ENCODE measurements around the gene CD8B.
"Not testable (repeated sequence)": the region's sequence is repeated elsewhere in the genome, so short reads cannot be mapped to it uniquely, and the experiment has no call there.

CD8B gene

DNA sequence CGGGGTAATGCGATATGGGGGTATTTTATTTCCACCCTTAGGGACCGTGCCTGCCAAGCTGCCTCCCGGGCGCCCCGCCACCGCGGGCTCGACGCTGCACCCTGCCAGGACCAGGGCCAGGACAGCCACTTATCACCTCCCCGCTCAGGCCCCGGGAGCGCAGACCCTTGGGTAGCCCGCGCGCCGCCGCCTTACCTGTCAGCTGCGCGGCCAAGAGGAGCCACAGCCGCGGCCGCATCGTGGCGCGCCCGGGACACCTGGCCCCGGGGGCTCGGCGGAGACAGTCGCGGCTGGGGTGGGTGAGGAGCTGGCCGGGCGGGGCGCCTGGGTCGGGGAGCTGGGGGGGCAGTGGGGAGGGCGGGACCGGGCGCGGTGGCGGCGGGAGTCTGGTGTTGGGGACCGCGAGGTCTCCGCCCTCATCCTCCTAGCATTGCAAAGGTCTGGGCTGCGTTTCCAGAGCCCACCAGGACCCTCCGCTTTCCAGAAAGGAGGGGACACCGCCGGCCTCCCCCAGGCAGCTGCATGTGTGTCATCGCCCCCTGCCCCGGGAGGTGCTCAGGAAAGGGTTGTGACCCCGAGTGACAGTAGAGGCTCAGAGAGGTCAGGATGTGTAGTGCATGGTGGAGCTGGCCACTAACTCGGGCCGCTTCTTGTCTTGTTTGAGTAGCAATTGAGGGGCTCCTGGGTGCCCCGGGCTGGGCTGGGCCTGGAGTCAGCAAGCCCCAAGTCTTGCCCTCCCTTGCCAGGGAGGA, at the start of gene CD8B:
Gene CD8B, minus strand, starts transcription at position 259 of the 752 bp plus-strand sequence. Its CDS starts 21 bp downstream, at position 238.
- not testable (repeated sequence) for DNase-seq (ENCODE audit: low spot score)

DNA sequence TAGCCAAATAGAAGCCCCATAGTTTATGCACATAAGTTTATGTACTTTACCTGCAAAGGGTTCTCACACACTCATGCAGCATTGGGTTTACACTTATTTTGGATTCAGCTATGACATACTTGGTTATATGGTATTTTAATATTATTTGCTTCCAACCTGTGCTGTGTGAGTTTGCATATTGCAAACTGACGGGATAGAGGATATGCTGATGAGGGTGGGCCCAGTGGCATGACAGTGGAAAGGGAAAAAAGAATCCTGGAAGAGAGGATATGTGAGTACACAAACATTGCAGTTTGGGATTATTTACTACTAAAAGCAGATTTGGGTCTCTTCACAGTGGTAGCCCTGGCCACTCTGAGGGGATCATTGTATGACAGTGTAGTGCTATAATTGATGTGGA, 44.2 kb upstream of the CD8B start:
- not testable (repeated sequence) for DNase-seq (ENCODE audit: low spot score)

GRCh38 chr2:86900687-86901086, 39.0 kb upstream of the CD8B start:
- not testable (repeated sequence) for DNase-seq (ENCODE audit: low spot score)

GRCh38 chr2:86886026-86886425, 24.3 kb upstream of the CD8B start:
- DNase-seq (ENCODE audit: low spot score) = not testable (repeated sequence)

- DNase-seq (ENCODE audit: low spot score) = not testable (repeated sequence)
Measured at GRCh38 chr2:86882865-86883264, 21.2 kb upstream of the CD8B start.

DNA sequence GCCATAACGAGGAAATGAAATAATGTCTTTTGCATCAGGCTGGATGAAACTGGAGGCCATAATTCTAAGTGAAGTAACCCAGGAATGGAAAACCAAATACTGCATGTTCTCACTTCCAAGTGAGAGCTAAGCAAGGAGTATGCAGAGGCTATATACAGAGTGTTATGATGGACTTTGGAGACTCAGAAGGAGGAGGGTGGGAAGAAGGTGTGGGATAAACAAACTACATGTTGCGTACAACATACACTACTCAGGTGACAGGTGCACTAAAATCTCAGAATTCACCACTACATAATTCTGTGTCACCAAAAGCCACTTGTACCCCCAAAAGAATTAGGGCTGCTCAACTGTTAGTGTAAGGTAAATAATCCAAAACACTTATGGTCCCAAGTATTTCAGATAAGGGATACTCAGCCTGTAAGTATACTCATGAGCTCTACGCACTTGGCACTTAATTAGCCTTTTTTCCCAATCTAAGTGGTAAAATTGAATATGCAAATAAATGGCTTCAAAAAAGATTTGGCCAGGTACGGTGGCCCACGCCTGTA, 20.5 kb upstream of the CD8B start:
- DNase-seq (ENCODE audit: low spot score) = not testable (repeated sequence)

DNA sequence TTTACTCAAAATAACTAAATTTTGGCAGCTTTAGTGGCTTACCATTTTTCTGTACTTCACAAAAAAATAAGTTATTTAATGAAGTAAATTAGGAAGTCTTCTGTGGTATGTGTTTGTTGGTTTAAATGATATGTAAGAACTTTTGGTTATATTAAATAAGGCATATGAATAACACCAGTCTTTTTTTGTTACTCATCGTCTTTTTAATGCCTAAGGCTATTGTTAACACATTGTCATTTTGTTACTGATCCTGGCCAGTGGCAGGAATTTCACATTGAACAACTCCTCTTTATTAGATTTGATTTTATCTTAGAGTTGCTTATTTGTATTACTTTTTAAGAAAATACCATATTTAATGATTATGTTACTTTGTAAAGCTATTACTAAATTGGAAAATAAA, 17.3 kb upstream of the CD8B start:
- DNase-seq (ENCODE audit: low spot score) = not testable (repeated sequence)

DNA sequence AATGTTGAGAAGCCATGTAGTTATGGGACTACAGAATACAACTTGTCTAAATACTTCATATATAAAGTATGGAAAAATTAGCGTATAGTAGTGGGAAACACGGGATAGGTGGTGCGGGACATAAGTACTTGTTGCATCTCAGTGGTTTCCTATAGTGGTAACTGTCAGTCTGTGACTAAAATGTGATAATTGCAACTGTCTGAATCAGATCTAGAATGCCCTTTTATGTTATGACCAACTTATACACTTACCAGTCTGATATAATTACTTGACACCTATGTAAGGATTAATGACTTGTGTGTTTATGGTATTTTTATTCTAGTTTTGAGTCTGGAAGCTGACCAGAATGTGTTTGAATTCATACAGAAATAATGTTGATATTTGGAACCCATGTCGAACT, 9.3 kb upstream of the CD8B start:
- not testable (repeated sequence) for DNase-seq (ENCODE audit: low spot score)

- DNase-seq (ENCODE audit: low spot score) = not testable (repeated sequence)
Measured at GRCh38 chr2:86868895-86869468, 7.3 kb upstream of the CD8B start.

- not testable (repeated sequence) for DNase-seq (ENCODE audit: low spot score)
Measured at GRCh38 chr2:86862380-86862703, 656 bp upstream of the CD8B start.

DNA sequence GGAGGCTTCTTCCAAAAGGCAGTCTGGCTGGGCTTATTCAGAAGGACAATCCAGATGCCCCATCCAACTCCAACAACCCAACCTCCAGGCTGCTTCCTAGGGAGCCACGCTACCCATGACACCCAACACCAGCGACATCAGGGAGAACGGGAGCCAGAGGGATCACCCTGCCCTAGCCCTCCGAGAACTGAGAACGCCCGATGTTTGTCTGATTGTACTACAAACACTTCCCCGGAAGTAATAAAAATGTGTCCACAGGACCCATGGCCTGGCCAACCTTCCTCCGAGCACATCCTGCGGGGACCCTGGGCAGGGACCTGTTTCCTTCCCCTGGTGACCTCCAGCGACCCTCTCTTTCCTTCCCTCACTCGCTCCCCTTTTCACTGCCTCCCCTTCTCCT, 511 bp downstream of the CD8B start:
- not testable (repeated sequence) for DNase-seq (ENCODE audit: low spot score)

DNA sequence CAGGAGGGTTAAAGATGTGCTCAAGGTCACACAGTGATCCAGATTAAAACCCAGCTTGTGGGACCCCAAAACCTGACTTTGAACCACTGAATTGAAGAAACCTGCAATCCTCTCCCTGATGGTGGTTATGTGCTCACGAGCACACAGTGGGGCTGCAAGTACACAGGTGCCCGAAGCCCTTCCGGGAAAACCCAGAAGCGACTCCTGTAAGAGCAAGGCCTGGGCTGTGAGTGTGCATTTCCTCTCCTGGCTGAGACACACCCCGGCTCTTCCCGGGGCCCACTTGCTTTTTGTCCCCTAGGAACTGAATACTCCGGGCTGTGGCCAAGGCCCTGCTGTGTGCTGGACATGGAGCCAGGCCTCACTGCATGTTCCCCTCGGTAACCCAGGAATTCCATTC, 1.1 kb downstream of the CD8B start:
- not testable (repeated sequence) for DNase-seq (ENCODE audit: low spot score)

- not testable (repeated sequence) for DNase-seq (ENCODE audit: low spot score)
Measured at GRCh38 chr2:86857688-86858087, 4.0 kb downstream of the CD8B start.

- not testable (repeated sequence) for DNase-seq (ENCODE audit: low spot score)
Measured at GRCh38 chr2:86856498-86856897, 5.2 kb downstream of the CD8B start.

- not testable (repeated sequence) for DNase-seq (ENCODE audit: low spot score)
Measured at GRCh38 chr2:86855981-86856380, 5.7 kb downstream of the CD8B start.

DNA sequence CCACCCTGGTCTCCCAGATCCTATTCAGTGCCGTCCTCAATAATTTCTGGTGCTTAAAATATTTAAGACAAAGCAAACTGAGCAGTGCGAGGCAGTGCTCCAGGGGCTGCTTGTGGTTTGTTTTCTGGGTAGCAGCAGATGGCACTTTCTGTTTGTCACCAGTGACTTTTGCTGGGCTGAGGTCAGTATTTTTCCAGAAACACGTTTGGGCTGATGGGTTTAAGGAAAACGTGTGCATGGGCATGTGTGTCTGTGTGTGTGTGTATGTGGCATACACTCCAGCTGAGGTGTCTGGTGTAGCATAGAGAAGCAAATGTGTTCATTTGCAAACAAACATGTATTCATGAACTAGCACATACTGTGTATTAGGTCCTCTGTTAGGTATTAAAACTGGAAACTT, 10.1 kb downstream of the CD8B start:
- DNase-seq (ENCODE audit: low spot score) = not testable (repeated sequence)

- DNase-seq (ENCODE audit: low spot score) = not testable (repeated sequence)
Measured at GRCh38 chr2:86842607-86843234, 19.0 kb downstream of the CD8B start.

DNA sequence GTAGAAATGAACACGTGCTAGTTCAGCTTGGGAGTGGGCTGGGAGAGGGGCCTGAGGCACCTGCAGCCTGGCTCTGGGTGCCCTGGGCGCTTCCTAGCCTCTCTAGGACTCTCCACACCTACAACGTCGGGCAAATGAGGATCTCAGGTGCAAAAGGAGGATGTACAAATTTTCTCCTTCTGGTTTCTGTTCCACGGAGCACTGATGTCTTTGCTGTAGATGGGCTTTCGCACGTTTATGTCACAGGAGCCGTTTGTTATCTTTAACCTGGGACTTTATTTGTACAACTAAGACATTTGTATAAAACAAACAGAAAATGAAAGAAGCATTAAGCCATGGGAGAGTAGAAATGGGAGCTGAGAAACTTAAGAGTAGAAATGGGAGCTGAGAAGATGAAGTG, 20.4 kb downstream of the CD8B start:
- not testable (repeated sequence) for DNase-seq (ENCODE audit: low spot score)

DNA sequence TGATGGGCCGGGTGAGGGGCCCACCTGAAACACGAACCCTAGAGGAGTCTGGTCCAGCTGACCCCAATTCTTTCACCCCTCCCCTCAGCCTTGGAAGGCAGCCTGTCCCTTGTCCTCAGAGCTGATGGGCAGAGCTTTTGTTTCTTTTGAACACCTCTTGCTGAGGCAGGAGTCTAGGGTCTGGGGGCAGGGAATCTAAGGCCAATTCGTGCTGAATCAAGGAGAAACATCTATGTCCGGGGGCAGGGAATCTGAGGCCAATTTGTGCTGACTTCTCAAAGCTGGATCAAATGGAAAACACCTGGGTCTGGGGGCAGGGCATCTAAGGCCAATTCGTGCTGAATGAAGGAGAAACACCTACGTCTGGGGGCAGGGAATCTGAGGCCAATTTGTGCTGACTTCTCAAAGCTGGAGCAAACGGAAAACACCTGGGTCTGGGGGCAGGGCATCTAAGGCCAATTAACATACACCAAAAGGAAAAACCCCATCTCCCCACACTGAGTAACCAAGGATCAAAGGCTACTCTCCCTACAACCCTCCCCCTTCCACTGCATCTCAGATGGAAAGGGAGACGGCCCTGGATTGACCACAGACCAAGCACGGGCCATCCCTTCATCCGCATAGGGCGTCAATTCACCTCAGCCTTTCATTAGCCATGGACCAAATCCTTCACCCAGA, 21.7 kb downstream of the CD8B start:
- not testable (repeated sequence) for DNase-seq (ENCODE audit: low spot score)

DNA sequence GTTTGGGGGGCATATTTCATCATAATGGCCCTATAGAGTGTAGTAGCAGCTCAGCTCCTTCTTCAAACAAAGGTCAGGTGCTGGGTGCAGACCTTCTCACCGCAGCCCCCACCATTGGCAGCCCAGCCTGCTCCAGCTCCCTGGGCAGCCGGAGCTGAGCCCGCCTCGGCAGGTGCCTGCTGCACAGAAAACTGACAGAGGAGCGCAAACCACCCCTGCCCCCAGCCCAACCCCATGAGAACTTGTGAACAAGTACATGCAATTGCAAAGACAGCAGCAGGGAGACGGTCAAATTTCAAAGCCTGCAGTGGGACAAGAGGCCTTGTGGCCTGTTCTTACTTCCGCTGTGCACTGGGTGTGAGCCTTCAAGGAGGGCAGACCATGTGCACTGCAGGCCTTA, 22.2 kb downstream of the CD8B start:
- not testable (repeated sequence) for DNase-seq (ENCODE audit: low spot score)

DNA sequence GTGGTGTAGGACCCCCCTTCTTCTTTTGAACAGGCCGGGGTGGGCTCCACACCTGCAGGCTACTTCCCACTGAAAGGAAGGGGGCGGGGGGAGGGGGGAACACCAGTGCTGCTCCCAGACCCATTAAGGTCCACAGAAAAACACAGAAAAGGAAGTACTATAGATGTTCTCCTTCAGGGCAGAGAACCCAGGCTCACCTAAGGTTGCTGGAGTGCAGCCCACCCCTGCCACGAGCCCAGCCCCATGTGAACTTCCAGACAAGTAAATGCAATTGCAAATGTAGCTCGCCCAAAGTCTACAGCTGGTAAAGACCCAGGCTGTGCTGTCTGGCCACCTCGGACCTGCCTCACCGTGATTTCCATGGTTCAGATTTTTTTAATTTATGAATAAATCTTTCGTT, 24.0 kb downstream of the CD8B start:
- not testable (repeated sequence) for DNase-seq (ENCODE audit: low spot score)

Measured in hepatic stellate cell (primary cell).